Activated naive CD4-positive, alpha-beta T cell treated with anti-CD3 and anti-CD28 coated beads for 36 hours (primary cell): ENCODE measurements around the gene MICAL2. TPM values are rescaled to one million over a fixed set of nuclear protein-coding genes. Genes with fewer than 3 reads are reported as not detected.
A peak's percentile ranks its signal among the peaks of the same experiment; 100 is the strongest.

Experiments used
- CTCF ChIA-PET: fragments of 350-600 bp; sonication (Branson Sonifier 250); formaldehyde crosslinking; loops from one replicate; lab custom pipeline; 2021; ENCODE audit warnings: antibody characterized with exemption; lab: Charles Lee
- DNase-seq: peaks from one replicate; pipeline ENCODE4 v3.0.0-alpha.2; 2020
- H3K27ac Mint-ChIP-seq: one replicate; pipeline ENCODE4 v1.8.0; 2021; ENCODE audit warnings: mild to moderate bottlenecking, mixed read lengths
- H3K27me3 Mint-ChIP-seq: one replicate; pipeline ENCODE4 v1.8.0; 2021; ENCODE audit warnings: low read depth, mixed read lengths
- H3K36me3 Mint-ChIP-seq: one replicate; pipeline ENCODE4 v1.8.0; 2021; ENCODE audit warnings: low read depth, mixed read lengths
- H3K4me1 Mint-ChIP-seq: one replicate; pipeline ENCODE4 v1.8.0; 2021; ENCODE audit warnings: low read depth, mixed read lengths
- H3K4me3 Mint-ChIP-seq: one replicate; pipeline ENCODE4 v1.8.0; 2021; ENCODE audit warnings: mild to moderate bottlenecking, moderate library complexity, mixed read lengths
- H3K9me3 Mint-ChIP-seq: one replicate; pipeline ENCODE4 v1.8.0; 2021; ENCODE audit warnings: mixed read lengths
- intact Hi-C: fragments of 100-400 bp; cut with micrococcal nuclease; formaldehyde crosslinking; loops from one replicate; pipeline ENCODE4 v1.15.1; 2023
- total RNA-seq, 2 experiments: library from RNA; stranded (reverse); gene quantifications; one replicate each; pipeline ENCODE4 v1.2.3, GENCODE V29; 2021

MICAL2 gene
- total RNA-seq, 2 experiments from 2014 or later: 48.7 to 54.6 TPM

DNA sequence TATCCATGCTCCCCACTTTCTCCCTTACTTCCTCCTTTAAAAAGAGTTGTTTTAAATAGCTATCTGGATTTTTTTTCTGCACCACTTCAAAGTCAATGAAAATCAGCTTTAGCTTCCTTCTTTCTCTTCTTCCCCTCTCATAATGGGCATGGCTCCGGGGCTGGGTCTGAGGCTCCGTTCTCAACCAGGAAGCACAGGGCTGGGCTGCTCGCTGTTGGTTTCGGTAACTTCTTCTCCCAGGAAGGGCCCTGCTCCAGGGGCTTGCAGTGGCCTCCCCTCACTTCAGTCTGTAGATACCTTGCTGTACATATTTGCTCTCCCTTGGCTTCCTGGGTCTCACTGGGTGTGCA lies 23.8 kb downstream of the MICAL2 start:
- H3K27ac Mint-ChIP-seq: no peak overlapping the region
- H3K27me3 Mint-ChIP-seq: no peaks in the 10 kb centered on the region

DNA sequence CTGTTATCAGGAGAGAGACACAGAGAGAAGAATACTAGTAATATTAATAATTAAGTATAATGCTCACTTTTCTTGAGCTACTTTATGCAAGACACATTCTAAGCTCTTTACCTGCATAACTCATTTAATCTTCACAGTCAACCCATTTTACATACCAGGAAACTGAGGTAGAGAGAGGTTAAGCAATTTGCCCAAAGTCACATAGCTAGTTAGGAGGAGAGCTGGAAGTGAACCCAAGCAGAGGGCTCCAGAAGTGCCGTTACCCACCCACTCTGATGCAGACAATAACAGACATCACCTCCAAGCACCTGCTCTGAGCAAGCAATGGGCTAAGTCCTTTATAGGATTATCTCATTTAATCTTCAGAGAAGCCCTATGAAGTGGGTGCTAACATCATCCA lies 24.8 kb downstream of the MICAL2 start:
- Mint-ChIP-seq H3K4me1 (peaks cover 36% of the 10 kb centered on the region), H3K27ac (no peak overlapping the region), H3K27me3 (no peaks in the 10 kb centered on the region), H3K9me3 (no peaks in the 10 kb centered on the region), H3K4me3 (no peak overlapping the region), H3K36me3 (peaks cover 2% of the 10 kb centered on the region)
- no peak for DNase-seq
- intact Hi-C loops: no loop called here
- CTCF ChIA-PET: interaction anchor here (0.6 to 0.7 kb wide), 2 partner anchors 11 to 89 kb away, joined by 3 to 4 read pairs; no protein-coding TSS in a partner anchor

More for the DNA sequence above, 23.8 kb downstream of the MICAL2 start:
- peaks cover 2% of the 10 kb centered on the region for H3K36me3 Mint-ChIP-seq
- H3K9me3 Mint-ChIP-seq: no peaks in the 10 kb centered on the region
- CTCF ChIA-PET: interaction anchor here (1.4 kb wide), 1 partner anchor 102 kb away, joined by 3 read pairs; no protein-coding TSS in a partner anchor
- H3K4me1 Mint-ChIP-seq: peaks cover 44% of the 10 kb centered on the region
- H3K4me3 Mint-ChIP-seq: no peak overlapping the region
- intact Hi-C loops: loop anchor here (1.0 kb wide), 1 partner anchor 40 kb away; no protein-coding TSS in a partner anchor
- DNase-seq: no peak

DNA sequence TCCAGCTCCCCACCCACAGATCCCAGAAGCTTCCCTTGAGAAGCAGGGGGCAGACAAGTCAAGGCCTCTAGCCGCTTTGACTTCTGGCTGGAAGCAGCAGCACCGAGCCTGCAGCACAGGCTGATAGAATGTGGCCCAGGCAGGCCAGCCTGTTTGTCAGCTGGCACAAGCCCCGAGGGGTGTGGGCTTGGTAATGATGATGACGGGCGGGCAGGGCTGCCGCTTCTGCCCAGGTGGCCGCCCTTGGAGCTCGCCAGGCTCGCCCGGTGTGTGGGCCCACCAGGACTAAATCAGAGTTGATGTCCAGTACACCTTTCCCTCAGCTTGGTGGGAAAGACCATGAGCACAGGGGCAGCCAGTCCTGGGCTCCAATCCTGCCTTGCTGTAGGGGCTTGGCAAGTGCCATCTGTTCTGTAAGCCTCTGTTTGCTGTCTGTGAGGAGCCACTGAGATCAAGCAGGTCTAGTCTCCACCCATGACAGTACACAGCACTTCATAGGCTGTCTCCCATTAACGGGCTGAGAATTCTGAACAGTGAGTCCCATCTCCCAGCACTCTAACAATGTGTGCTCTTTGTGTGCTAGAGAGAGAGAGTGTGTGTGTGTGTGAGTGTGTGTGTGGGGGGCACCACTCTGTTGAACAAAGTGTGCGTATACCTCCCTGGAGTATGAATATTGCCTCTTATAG lies 26.8 kb downstream of the MICAL2 start:
- no peaks in the 10 kb centered on the region for H3K27me3 Mint-ChIP-seq
- H3K4me1 Mint-ChIP-seq: peaks cover 50% of the 10 kb centered on the region
- CTCF ChIA-PET: no interaction called here
- no peak for DNase-seq
- H3K4me3 Mint-ChIP-seq: no peak overlapping the region
- no peaks in the 10 kb centered on the region for H3K9me3 Mint-ChIP-seq
- H3K36me3 Mint-ChIP-seq: peaks cover 2% of the 10 kb centered on the region
- intact Hi-C loops: no loop called here
- no peak overlapping the region for H3K27ac Mint-ChIP-seq

DNA sequence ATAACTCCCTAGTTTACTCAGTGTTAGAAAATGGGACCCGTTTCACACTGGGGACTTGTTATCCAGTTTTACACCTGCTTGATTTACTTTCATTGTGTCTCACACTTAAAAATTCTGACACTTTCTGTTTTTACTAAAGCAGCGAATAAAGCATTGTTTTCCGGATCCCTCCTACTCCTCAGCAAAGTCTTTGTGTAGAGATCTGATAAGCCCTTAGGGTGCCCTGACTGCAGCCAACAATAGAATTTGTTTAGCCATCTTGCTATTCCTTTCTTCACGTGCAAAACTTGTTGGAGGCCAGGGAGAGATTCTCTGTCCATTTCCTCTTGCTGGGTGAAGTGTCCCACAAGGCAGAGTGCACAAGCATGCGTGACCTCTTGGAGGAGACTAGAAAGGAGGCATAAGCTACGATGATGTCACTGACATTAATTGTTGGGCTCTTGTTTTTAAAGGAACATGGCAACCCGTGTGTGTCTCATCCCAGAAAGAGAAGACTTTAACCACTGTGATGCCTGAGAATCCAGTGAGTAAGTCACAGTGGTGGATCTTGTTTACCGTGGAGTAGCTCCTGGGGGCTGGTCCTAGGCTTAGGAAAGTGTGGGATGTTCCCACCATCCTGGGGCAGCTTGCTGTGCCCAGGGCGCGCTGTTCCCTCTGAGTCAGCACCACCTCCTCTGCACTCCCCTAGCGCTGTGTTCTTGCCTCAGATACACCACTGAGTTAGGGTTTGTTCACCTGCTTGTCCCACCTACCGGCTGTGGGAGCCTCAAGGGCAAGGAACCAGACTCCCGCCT lies 27.7 kb downstream of the MICAL2 start:
- intact Hi-C loops: loop anchor here (1.0 kb wide), 2 partner anchors 13 to 36 kb away; no protein-coding TSS in a partner anchor
- no peaks in the 10 kb centered on the region for H3K27me3 Mint-ChIP-seq
- CTCF ChIA-PET: no interaction called here
- peaks cover 54% of the 10 kb centered on the region for H3K4me1 Mint-ChIP-seq
- no peaks in the 10 kb centered on the region for H3K9me3 Mint-ChIP-seq
- peak overlapping the region; percentile 32 for H3K27ac Mint-ChIP-seq
- H3K36me3 Mint-ChIP-seq: peaks cover 2% of the 10 kb centered on the region
- H3K4me3 Mint-ChIP-seq: no peak overlapping the region
- no peak for DNase-seq

DNA sequence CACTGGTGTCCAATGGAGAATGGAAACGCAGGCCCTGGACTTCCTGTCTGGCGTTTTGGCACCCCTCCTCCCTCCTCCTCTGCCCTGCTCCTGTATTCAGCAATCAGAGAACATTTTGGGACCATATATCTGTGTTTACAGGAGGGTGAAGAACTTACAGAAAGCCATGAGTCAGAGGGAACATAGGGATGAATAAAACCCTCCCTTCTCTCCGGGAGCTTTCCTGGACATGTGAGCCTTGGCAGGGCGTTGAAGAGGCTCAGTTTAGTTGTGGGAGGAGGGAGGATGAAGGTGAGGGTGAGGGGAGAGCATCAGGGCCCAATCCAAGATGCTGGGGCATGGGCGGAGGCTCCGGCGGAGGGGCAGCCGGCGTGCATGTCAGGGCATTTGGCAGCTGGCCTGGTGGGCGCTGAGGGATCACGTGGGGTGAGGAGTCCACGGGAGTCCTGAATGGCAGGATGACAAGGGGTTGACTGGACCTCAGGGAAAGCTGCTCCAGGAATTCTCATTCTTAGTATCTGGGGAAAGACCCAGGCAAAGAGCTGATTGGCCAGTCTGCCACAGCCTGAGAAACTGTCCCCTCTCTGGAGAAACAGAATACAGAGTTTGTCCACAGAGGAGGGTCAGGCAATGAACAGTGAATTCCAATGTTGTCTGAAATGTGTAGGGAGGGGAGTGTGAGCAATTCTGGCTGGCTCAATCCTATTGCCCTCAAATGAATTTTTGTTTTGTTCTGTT lies 28.9 kb downstream of the MICAL2 start:
- Mint-ChIP-seq H3K27ac (no peak overlapping the region), H3K27me3 (no peaks in the 10 kb centered on the region), H3K4me3 (no peak overlapping the region), H3K4me1 (peaks cover 54% of the 10 kb centered on the region), H3K9me3 (no peaks in the 10 kb centered on the region), H3K36me3 (peaks cover 2% of the 10 kb centered on the region)
- intact Hi-C loops: no loop called here
- no peak for DNase-seq
- CTCF ChIA-PET: interaction anchor here (0.7 kb wide), 1 partner anchor 1094 kb away, joined by 3 read pairs; no protein-coding TSS in a partner anchor

GRCh38 chr11:12140186-12140793 lies 29.9 kb downstream of the MICAL2 start:
- H3K4me1 Mint-ChIP-seq: peaks cover 59% of the 10 kb centered on the region
- no peak overlapping the region for H3K27ac Mint-ChIP-seq
- no peaks in the 10 kb centered on the region for H3K9me3 Mint-ChIP-seq
- no peak for DNase-seq
- H3K36me3 Mint-ChIP-seq: peaks cover 2% of the 10 kb centered on the region
- CTCF ChIA-PET: interaction anchor here (0.6 to 0.7 kb wide), 2 partner anchors 28 to 1093 kb away, joined by 3 read pairs; no protein-coding TSS in a partner anchor
- intact Hi-C loops: no loop called here
- H3K4me3 Mint-ChIP-seq: no peak overlapping the region
- H3K27me3 Mint-ChIP-seq: no peaks in the 10 kb centered on the region

DNA sequence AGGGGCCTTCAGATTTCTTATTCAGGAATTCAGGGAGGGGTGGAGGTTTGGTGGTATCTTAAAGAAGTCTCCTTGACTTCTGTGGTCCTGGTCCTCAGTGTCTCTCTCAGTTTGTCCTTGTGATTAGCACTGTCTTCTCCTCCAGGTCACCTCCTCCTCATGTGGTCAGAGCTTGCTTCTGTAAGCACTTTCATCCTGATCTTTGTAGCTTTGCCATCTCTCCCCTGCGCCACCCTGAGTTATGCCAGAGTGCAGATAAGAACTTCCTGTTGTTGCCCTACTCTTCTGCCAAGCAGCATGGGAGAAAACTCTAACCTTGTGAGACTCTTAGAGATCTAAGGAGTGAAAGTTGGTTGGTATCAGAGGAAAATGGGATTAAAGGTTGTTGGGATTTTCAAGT lies 30.9 kb downstream of the MICAL2 start:
- Mint-ChIP-seq H3K27me3 (no peaks in the 10 kb centered on the region), H3K27ac (no peak overlapping the region), H3K4me1 (peaks cover 61% of the 10 kb centered on the region), H3K36me3 (peaks cover 2% of the 10 kb centered on the region), H3K4me3 (no peak overlapping the region), H3K9me3 (no peaks in the 10 kb centered on the region)
- CTCF ChIA-PET: interaction anchor here (0.6 kb wide), 1 partner anchor 58 kb away, joined by 3 read pairs; no protein-coding TSS in a partner anchor
- intact Hi-C loops: no loop called here
- no peak for DNase-seq

GRCh38 chr11:12142176-12142575 lies 31.8 kb downstream of the MICAL2 start:
- Mint-ChIP-seq H3K4me3 (no peak overlapping the region), H3K4me1 (peaks cover 61% of the 10 kb centered on the region), H3K27ac (no peak overlapping the region), H3K27me3 (no peaks in the 10 kb centered on the region), H3K9me3 (no peaks in the 10 kb centered on the region), H3K36me3 (peaks cover 3% of the 10 kb centered on the region)
- CTCF ChIA-PET: interaction anchor here (1.0 kb wide), 1 partner anchor 9 kb away, joined by 3 read pairs; no protein-coding TSS in a partner anchor
- intact Hi-C loops: no loop called here
- no peak for DNase-seq

DNA sequence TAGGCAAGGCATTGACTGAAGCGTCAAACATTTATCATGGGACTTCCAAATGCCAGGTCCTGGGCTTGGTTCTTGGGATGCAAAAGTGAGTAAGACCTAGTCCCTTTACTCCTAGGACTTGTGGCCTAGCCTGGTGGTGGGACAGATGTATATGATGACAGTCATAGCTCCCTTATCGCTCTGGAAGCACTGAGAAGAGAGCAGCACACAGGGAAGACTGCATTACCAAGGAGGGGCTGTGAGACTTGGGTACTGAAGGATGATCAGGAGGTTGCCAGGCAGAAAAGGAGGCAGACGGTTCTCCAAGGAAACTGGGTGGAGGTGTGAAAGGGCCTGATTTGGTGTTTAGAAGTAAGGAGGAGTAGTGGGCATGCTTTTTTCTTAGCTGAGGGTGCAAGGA lies 32.5 kb downstream of the MICAL2 start:
- intact Hi-C loops: no loop called here
- no peak for DNase-seq
- Mint-ChIP-seq H3K27me3 (no peaks in the 10 kb centered on the region), H3K36me3 (peaks cover 3% of the 10 kb centered on the region), H3K4me1 (peaks cover 56% of the 10 kb centered on the region), H3K27ac (no peak overlapping the region), H3K4me3 (no peak overlapping the region), H3K9me3 (no peaks in the 10 kb centered on the region)
- CTCF ChIA-PET: interaction anchor here (1.0 kb wide), 1 partner anchor 9 kb away, joined by 3 read pairs; no protein-coding TSS in a partner anchor

GRCh38 chr11:12143461-12144258 lies 33.3 kb downstream of the MICAL2 start:
- no peaks in the 10 kb centered on the region for H3K9me3 Mint-ChIP-seq
- no peaks in the 10 kb centered on the region for H3K27me3 Mint-ChIP-seq
- H3K36me3 Mint-ChIP-seq: peaks cover 3% of the 10 kb centered on the region
- no peak for DNase-seq
- H3K4me1 Mint-ChIP-seq: peaks cover 57% of the 10 kb centered on the region
- CTCF ChIA-PET: no interaction called here
- H3K27ac Mint-ChIP-seq: peak overlapping the region; percentile 22
- intact Hi-C loops: loop anchor here (1.0 kb wide), 1 partner anchor 10 kb away; no protein-coding TSS in a partner anchor
- no peak overlapping the region for H3K4me3 Mint-ChIP-seq
